LNCaP clone FGC (cell line): ENCODE measurements around the gene MAP1LC3A.

Source experiments
- DNase-seq: peaks from one replicate; pipeline ENCODE4 v3.0.0-alpha.2; 2011; ENCODE audit warnings: low read depth
- H3K4me3 ChIP-seq: 2 replicates; pipeline ENCODE4 v1.5.1; 2011; ENCODE audit warnings: mild to moderate bottlenecking, low read depth, low read length, control low read depth
- TF ChIP-seq, protein P1 (sequence below): IDR thresholded peaks from 2 replicates; pipeline ENCODE4 v1.5.1; 2012; ENCODE audit warnings: mild to moderate bottlenecking; ENCODE audit not compliant: control insufficient read depth, insufficient read depth; ENCODE audit errors: extremely low read depth

The MAP1LC3A gene

GRCh38 chr20:34581341-34582184 lies 23.0 kb downstream of the MAP1LC3A start:
- DNase-seq, result no peak
- no peak overlapping the region for H3K4me3 ChIP-seq
- TF ChIP-seq, protein P1, sequence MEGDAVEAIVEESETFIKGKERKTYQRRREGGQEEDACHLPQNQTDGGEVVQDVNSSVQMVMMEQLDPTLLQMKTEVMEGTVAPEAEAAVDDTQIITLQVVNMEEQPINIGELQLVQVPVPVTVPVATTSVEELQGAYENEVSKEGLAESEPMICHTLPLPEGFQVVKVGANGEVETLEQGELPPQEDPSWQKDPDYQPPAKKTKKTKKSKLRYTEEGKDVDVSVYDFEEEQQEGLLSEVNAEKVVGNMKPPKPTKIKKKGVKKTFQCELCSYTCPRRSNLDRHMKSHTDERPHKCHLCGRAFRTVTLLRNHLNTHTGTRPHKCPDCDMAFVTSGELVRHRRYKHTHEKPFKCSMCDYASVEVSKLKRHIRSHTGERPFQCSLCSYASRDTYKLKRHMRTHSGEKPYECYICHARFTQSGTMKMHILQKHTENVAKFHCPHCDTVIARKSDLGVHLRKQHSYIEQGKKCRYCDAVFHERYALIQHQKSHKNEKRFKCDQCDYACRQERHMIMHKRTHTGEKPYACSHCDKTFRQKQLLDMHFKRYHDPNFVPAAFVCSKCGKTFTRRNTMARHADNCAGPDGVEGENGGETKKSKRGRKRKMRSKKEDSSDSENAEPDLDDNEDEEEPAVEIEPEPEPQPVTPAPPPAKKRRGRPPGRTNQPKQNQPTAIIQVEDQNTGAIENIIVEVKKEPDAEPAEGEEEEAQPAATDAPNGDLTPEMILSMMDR, result no peak

GRCh38 chr20:34582221-34582620 lies 23.7 kb downstream of the MAP1LC3A start:
- DNase-seq, result no peak
- TF ChIP-seq, protein P1, result no peak
- no peak overlapping the region for H3K4me3 ChIP-seq

GRCh38 chr20:34582911-34583310 lies 24.4 kb downstream of the MAP1LC3A start:
- DNase-seq, result no peak
- H3K4me3 ChIP-seq, result no peak overlapping the region
- TF ChIP-seq, protein P1, result no peak

DNA sequence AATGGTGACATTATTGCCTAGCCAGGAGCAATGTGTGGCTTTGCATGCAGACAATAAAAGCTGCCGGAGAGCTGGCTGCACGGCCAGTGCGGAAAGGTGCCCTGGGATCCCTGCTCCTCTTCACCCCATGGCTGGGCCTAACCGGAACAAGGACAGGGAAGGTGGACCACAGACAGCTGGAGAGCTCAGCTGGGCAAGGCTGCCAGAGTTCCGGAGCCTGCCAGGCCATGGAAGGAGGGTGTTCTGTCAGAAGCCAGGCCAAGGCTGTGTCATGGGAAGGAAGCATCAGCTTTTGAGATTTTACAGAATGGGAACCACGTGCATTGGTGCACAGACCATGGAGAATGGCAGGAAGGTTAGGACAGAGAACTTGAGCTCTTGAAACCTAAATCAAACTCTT lies 25.0 kb downstream of the MAP1LC3A start:
- DNase-seq, result no peak
- H3K4me3 ChIP-seq, result no peak overlapping the region
- TF ChIP-seq, protein P1, result no peak

DNA sequence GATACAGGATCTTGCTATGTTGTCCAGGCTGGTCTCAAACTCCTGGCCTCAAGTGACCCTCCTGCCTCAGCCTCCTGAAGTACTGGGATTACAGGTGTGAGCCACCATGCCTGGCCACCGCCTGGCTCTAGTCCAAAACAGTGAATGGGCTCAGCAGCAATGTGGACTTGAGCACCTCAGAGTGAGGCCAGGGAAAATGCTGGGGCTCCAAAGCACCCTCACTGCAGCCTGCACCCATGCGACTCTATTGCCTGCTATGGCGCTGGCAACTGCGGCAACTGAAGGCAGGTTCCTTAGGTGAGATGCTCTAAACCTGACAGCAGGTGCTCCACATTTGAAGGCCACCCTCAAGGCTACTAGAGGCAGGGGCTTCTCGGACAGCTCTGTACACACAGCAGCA lies 26.5 kb downstream of the MAP1LC3A start:
- DNase-seq, result no peak
- no peak overlapping the region for H3K4me3 ChIP-seq
- TF ChIP-seq, protein P1, result no peak

GRCh38 chr20:34586488-34587163 lies 28.1 kb downstream of the MAP1LC3A start:
- TF ChIP-seq, protein P1, result no peak
- no peak for DNase-seq
- H3K4me3 ChIP-seq, result no peak overlapping the region
